CD4-positive, alpha-beta T cell treated with Interleukin-17A for 4 hours (primary cell): ENCODE results near the gene ZNF367.
A peak's percentile ranks its signal among the peaks of the same experiment; 100 is the strongest.
"Not testable (repeated sequence)": the region's sequence is repeated elsewhere in the genome, so short reads cannot be mapped to it uniquely, and the experiment has no call there.

ENCODE experiments used
- DNase-seq: peaks from one replicate; pipeline ENCODE4 v3.0.0-alpha.2; 2020; ENCODE audit warnings: mixed read lengths

ZNF367 gene

GRCh38 chr9:96399325-96399633, 18.9 kb downstream of the ZNF367 start:
- no peak for DNase-seq

- peak; percentile 53 for DNase-seq
Measured at GRCh38 chr9:96398582-96399324, 19.4 kb downstream of the ZNF367 start.

DNA sequence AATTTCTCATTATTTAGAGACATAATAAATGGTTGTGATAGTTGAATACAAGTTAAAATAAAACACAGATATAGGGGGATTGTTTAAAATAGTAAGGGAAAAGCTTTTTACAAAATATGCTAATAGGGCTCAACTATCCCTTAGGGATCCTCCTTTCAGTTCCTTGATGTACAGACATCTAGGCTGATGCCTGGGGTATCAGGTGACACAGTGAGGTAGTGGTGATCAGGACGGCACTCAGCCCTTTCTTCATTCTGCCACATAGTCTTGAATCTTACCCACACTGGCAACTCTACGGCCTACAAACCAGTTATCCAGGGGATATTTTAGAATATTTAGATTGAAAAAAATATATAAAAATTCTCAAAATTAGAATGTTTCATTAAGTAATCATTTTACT, 22.2 kb downstream of the ZNF367 start:
- DNase-seq: no peak

- DNase-seq: no peak
Measured at GRCh38 chr9:96394832-96395496, 23.2 kb downstream of the ZNF367 start.

GRCh38 chr9:96392263-96392662, 25.9 kb downstream of the ZNF367 start:
- DNase-seq: no peak

- peak; percentile 8 for DNase-seq
Measured at GRCh38 chr9:96391021-96391765, 27.0 kb downstream of the ZNF367 start.

DNA sequence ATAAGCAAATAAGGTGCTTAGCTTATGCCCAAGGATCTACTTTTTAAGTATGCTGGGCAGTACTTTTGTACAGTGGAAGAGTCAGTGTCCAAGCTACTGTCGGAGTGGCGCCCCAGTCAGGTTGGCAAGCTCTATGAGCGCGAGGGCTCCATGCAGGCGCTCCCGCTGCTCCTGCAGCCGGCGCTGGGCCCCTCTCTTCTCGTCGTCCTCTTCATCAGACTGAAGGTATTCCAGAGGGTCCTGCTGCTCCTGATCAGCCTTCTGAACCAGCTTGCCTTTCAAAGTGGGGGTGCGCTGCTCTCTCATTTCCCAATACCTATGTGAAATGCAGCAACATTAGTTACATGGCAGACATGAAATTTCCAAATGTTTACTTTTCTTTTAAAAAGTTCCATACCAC, 30.0 kb downstream of the ZNF367 start:
- no peak for DNase-seq

DNA sequence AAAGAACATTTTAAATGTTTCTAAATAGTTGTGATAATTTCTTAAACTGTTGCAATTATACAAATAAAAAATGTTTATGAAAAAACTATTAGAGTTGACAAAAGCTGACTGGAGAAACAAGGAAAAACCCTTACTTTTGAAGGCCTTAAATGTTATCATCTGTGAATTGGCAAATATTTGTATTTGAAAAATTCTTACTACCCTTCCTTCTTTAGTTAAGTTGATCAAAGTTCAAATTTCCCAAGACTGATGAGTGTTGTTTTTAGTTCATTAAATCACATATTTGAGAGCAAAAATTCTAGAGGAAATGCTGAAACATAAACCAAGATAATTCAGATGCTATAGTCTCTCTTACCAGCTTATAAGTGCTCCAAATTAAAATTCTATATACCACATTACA, 32.0 kb downstream of the ZNF367 start:
- no peak for DNase-seq

- DNase-seq: peak; percentile 38
Measured at GRCh38 chr9:96383165-96383942, 34.8 kb downstream of the ZNF367 start, which contains the start of gene SLC35D2. Gene SLC35D2 (minus strand): TSS chr9:96383711. CDS start chr9:96383634, 77 bp downstream.

GRCh38 chr9:96382839-96383164, 35.4 kb downstream of the ZNF367 start:
- DNase-seq: no peak

GRCh38 chr9:96382175-96382574, 36.0 kb downstream of the ZNF367 start:
- peak; percentile 18 for DNase-seq

GRCh38 chr9:96381696-96382095, 36.5 kb downstream of the ZNF367 start:
- DNase-seq: no peak

DNA sequence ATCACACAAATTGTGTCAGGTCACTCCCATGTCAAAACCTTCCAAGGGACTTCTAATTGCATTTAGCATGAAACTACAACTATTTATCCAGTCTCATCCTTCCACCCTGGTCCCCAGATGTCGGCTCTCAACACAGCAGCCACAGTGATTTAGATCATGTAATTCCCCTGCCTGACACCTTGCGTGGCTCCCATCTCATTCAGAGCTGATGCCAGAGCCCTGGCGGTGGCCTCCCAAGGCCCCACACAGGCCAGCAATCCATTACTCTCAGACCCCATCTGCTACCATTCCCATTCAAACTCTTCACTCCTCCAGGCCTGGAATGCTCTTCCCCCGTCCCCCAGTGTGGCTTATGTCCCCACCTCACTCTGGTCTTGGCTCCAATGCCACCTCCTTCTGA, 37.0 kb downstream of the ZNF367 start:
- no peak for DNase-seq

DNA sequence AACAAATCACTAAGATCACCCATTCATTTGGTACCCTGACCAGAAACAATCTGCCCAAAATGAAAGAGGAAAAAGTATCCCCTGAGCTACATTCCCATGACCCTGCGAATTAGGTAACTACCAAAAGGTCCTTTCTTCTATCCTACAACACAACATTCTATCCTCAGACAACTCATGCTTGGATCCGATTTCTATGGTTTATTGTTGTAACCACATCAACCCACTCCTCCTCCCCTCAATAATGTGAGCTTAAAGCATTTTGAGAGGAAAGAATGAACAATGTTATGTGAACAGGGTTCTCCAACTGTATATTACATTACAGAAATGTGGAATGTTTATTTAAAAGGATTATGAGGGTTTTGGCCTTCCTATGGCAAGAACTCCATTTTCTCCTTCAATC, 38.7 kb downstream of the ZNF367 start:
- DNase-seq: no peak

- DNase-seq: no peak
Measured at GRCh38 chr9:96378187-96378586, 40.0 kb downstream of the ZNF367 start.

DNA sequence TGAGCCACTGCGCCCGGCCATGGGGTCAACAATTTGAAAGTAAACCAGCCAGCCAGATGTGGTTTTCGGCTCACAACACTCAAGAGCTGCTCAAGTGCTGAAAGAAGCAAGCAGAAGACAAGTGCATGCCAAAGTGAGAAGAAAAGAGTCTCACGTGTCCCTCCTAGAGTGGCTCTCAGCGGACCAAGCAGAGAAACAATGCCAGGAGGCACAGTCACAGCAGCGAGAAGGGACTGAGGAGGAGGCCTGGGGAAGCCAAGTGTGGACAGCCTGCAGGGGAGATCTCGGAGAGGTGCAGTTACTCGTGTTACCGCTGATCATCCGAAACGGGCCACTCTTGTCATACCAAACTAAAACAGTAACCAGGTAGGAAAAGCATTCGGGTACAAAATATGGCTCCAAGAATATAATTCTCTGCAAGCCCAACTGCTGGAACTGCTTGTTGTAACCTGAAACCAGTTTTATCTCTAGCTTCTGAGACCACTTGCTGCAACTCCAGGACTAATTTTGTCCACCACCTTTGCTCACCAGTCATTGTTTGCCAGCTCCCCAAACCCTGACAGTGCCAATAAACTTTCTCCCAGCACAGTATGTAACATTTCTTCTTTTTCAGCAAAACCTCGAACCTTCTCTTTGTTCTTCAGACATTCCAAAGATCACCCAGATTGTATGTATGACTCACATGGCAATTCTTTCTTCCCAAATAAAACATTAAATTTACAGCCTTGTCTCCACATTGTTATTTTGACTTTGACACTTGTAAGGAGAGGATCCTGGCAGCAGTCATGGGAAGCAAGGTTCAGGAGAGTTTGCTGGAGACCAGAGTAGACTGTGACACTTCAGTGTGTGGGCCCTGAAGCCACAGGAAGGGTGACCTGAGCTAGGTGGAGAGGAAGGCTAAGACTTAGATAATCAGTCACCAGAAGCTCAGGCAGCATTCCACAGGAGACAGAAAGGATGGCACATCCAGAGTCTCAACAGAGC, 41.0 kb downstream of the ZNF367 start:
- DNase-seq: no peak

DNA sequence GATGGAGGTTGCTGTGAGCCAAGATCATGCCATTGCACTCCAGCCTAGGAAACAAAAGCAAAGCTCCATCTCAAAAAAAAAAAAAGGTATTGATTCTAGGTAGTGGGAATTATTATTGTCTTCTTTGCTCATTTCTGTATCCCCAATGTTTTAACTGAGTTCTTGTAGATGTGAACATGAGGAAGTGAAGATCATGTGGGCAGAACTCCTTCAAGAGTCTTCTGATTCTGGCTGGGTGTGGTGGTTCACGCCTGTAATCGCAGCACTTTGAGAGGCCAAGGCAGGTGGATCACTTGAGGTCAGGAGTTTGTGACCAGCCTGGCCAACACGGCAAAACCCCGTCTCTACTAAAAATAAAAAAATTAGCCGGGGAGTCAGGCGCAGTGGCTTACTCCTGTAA, 42.7 kb downstream of the ZNF367 start:
- not testable (repeated sequence) for DNase-seq

- no peak for DNase-seq
Measured at GRCh38 chr9:96367943-96368342, 50.2 kb downstream of the ZNF367 start.

GRCh38 chr9:96363175-96363967, 54.8 kb downstream of the ZNF367 start:
- DNase-seq: no peak

GRCh38 chr9:96362119-96362518, 56.1 kb downstream of the ZNF367 start:
- not testable (repeated sequence) for DNase-seq

DNA sequence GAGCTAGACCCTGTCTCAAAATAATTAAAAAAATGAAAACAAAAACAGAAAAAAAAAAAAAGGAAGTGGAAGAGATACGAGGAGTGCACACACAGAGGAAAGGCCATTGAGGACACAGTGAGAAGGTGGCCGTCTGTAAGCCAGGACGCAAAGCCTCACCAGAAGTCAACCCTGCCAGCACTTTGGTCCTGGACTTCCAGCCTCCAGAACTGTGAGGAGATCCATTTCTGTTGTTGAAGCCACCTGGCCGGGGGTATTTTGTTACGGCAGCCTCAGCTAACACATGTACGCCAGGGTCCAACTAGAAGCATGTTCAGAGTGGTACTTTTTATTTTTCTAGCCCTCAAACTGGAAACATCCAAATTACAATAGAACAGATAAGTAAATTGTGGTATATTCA, 56.5 kb downstream of the ZNF367 start:
- no peak for DNase-seq
